HG03442 (cell line): ENCODE measurements around the gene YPEL1.
A peak's percentile ranks its signal among the peaks of the same experiment; 100 is the strongest.
"Not testable (repeated sequence)": the region's sequence is repeated elsewhere in the genome, so short reads cannot be mapped to it uniquely, and the experiment has no call there.

Experiments used
- ATAC-seq: cut with Tn5 transposase; IDR thresholded peaks from one replicate; pipeline ENCODE4 v1.9.1; 2021; ENCODE audit warnings: mild to moderate bottlenecking, moderate library complexity; ENCODE audit not compliant: unreplicated experiment

The YPEL1 gene

GRCh38 chr22:21754523-21754922 lies 18.9 kb upstream of the YPEL1 start:
- ATAC-seq: no peak

- no peak for ATAC-seq
Observed at GRCh38 chr22:21753374-21754111, 17.9 kb upstream of the YPEL1 start.

- no peak for ATAC-seq
Observed at GRCh38 chr22:21752276-21752675, 16.7 kb upstream of the YPEL1 start.

- ATAC-seq: no peak
Observed at GRCh38 chr22:21745948-21746347, 10.4 kb upstream of the YPEL1 start.

- ATAC-seq: not testable (repeated sequence)
Observed at GRCh38 chr22:21744917-21745316, 9.3 kb upstream of the YPEL1 start.

- no peak for ATAC-seq
Observed at GRCh38 chr22:21741790-21742189, 6.2 kb upstream of the YPEL1 start.

GRCh38 chr22:21741059-21741458 lies 5.5 kb upstream of the YPEL1 start:
- no peak for ATAC-seq

GRCh38 chr22:21739828-21740377 lies 4.3 kb upstream of the YPEL1 start:
- no peak for ATAC-seq

GRCh38 chr22:21738966-21739365 lies 3.4 kb upstream of the YPEL1 start:
- ATAC-seq: no peak

GRCh38 chr22:21738081-21738480 lies 2.5 kb upstream of the YPEL1 start:
- ATAC-seq: no peak

- no peak for ATAC-seq
Observed at GRCh38 chr22:21736948-21737347, 1.4 kb upstream of the YPEL1 start.

- ATAC-seq: peak; percentile 14
Observed at GRCh38 chr22:21736084-21736642, 569 bp upstream of the YPEL1 start.

GRCh38 chr22:21734540-21735199 lies 924 bp downstream of the YPEL1 start:
- ATAC-seq: no peak

GRCh38 chr22:21731503-21731902 lies 4.1 kb downstream of the YPEL1 start:
- ATAC-seq: no peak

- no peak for ATAC-seq
Observed at GRCh38 chr22:21730535-21731308, 4.9 kb downstream of the YPEL1 start.

- ATAC-seq: not testable (repeated sequence)
Observed at GRCh38 chr22:21729184-21729583, 6.4 kb downstream of the YPEL1 start.

- no peak for ATAC-seq
Observed at GRCh38 chr22:21728270-21728669, 7.3 kb downstream of the YPEL1 start.

GRCh38 chr22:21727768-21728167 lies 7.8 kb downstream of the YPEL1 start:
- no peak for ATAC-seq

- ATAC-seq: no peak
Observed at GRCh38 chr22:21727159-21727558, 8.4 kb downstream of the YPEL1 start.

- no peak for ATAC-seq
Observed at GRCh38 chr22:21726650-21727049, 8.9 kb downstream of the YPEL1 start.

- no peak for ATAC-seq
Observed at GRCh38 chr22:21725956-21726649, 9.5 kb downstream of the YPEL1 start.
